ENCODE results near the gene CDH18. TPM values are rescaled to one million over a fixed set of nuclear protein-coding genes. Genes with fewer than 3 reads are reported as not detected.

The CDH18 gene
- total RNA-seq (2022; extraction: Qiagen RNA extraction), result not detected in 5 replicates

GRCh38 chr5:19987612-19988361 lies at the start of gene CDH18:
CDH18 (minus strand) TSS chr5:19988200; CDS start chr5:19838986, 149,214 bp downstream.

